Measurements from ENCODE around the gene CNKSR3.

CNKSR3 gene

GRCh38 chr6:154358019-154358545 is 152.4 kb downstream of the CNKSR3 start:
- no peak overlapping the region for H3K4me3 ChIP-seq (ENCODE audit: low read depth, low read length)
- DNase-seq (ENCODE audit: low read depth): no peak
- TF ChIP-seq, protein P1, sequence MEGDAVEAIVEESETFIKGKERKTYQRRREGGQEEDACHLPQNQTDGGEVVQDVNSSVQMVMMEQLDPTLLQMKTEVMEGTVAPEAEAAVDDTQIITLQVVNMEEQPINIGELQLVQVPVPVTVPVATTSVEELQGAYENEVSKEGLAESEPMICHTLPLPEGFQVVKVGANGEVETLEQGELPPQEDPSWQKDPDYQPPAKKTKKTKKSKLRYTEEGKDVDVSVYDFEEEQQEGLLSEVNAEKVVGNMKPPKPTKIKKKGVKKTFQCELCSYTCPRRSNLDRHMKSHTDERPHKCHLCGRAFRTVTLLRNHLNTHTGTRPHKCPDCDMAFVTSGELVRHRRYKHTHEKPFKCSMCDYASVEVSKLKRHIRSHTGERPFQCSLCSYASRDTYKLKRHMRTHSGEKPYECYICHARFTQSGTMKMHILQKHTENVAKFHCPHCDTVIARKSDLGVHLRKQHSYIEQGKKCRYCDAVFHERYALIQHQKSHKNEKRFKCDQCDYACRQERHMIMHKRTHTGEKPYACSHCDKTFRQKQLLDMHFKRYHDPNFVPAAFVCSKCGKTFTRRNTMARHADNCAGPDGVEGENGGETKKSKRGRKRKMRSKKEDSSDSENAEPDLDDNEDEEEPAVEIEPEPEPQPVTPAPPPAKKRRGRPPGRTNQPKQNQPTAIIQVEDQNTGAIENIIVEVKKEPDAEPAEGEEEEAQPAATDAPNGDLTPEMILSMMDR (conservative IDR thresholded peaks at IDR 0.05; ENCODE audit: low read depth, low read length): no peak

GRCh38 chr6:154356690-154357089 is 153.8 kb downstream of the CNKSR3 start, which contains the start of gene IPCEF1:
Gene IPCEF1, minus strand, starts transcription at chr6:154356803. Its CDS starts 90,856 bp downstream, at chr6:154265947.
- TF ChIP-seq, protein P1 (conservative IDR thresholded peaks at IDR 0.05; ENCODE audit: low read depth, low read length): no peak
- no peak for DNase-seq (ENCODE audit: low read depth)
- H3K4me3 ChIP-seq (ENCODE audit: low read depth, low read length): no peak within 1 kb of the TSS

DNA sequence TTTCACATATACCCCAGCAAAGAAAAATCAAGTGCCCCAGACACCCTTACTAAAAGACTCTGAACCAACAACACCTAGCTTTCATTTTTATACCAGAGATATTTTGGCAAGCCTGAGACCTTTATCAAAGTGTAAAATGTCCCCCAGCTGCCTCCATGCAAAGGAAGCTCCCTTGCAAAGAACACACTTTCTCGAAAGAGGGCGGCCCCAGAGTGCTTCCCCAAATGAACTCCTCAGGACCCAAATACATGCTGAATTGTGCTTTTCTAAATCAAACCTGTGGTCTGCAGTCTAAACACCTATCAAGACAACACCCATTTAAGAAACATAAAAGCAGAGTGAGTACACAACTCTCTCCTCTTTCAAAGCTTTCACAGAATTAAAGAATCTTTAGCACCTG is 154.4 kb downstream of the CNKSR3 start:
- DNase-seq (ENCODE audit: low read depth): no peak
- no peak overlapping the region for H3K4me3 ChIP-seq (ENCODE audit: low read depth, low read length)
- TF ChIP-seq, protein P1 (conservative IDR thresholded peaks at IDR 0.05; ENCODE audit: low read depth, low read length): no peak

GRCh38 chr6:154354265-154354777 is 156.2 kb downstream of the CNKSR3 start:
- no peak for DNase-seq (ENCODE audit: low read depth)
- no peak overlapping the region for H3K4me3 ChIP-seq (ENCODE audit: low read depth, low read length)
- TF ChIP-seq, protein P1 (conservative IDR thresholded peaks at IDR 0.05; ENCODE audit: low read depth, low read length): no peak

DNA sequence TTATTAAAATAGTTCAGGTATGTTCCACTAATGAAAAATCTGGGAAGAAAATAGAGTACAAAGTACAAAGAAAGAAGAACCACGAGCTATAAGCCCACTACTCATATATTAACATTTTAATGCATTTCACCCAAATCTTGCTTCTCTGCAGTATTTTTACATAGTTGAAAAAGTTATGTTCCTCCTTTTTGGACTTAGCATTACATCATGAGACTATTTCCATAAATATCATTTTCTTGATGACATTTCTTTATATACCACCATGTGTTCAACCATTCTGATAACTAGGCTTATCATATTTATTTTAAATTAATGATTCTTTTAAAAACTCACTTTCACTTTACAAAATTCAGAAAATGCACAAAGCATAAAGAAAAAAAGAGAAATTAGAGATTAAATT is 156.9 kb downstream of the CNKSR3 start:
- TF ChIP-seq, protein P1 (conservative IDR thresholded peaks at IDR 0.05; ENCODE audit: low read depth, low read length): no peak
- H3K4me3 ChIP-seq (ENCODE audit: low read depth, low read length): no peak overlapping the region
- no peak for DNase-seq (ENCODE audit: low read depth)

DNA sequence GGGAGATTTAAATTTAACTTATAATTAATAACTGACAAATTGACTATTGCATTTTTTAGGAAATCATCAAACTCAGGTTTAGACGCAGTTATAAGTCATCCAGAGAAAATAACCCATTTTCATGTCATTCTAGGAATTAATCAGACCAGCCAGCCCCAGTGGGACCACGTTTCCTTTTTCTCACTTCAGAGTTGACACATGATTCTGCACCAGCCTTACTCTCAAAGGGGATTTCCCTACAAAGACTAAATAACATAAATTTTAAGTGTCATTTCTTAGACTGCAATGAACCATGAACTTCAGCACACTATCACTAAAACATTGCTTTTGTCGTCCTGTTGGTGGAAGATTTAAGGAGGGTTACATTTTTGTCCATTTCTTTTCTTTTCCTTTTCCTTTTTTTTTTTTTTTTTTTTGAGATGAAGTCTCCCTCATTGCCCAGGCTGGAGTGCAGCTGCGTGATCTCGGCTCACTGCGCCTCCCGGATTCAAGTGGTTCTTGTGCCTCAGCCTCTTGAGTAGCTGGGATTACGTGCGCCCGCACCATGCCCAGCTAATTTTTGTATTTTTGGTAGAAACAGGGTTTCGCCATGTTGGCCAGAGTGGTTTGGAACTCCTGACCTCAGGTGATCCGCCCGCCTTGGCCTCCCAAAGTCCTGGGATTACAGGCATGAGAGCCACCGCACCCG is 157.4 kb downstream of the CNKSR3 start:
- H3K4me3 ChIP-seq (ENCODE audit: low read depth, low read length): no peak overlapping the region
- DNase-seq (ENCODE audit: low read depth): no peak
- TF ChIP-seq, protein P1 (conservative IDR thresholded peaks at IDR 0.05; ENCODE audit: low read depth, low read length): no peak

DNA sequence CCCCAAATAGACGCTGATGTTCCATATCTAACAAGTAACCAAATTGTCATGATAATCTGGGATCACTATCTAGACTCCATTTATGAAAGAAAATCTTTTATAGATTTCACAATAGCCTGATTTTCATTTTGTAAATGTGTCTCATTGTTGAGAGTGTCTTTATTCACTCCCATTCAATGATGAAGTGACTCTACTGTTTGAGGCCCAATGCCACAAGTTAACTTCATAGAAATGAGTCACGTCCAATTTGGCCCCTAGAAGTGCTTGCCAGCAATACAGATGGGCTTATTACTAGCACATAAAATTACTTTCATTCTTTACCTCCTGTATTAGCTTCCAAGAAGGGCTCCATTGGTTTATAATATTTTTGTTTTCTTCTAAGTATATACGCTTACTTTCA is 160.2 kb downstream of the CNKSR3 start:
- TF ChIP-seq, protein P1 (conservative IDR thresholded peaks at IDR 0.05; ENCODE audit: low read depth, low read length): no peak
- DNase-seq (ENCODE audit: low read depth): no peak
- H3K4me3 ChIP-seq (ENCODE audit: low read depth, low read length): no peak overlapping the region
